HG03196 (cell line): ENCODE measurements around the gene NKX2-3.

Source experiments
- ATAC-seq: cut with Tn5 transposase; IDR thresholded peaks from one replicate; pipeline ENCODE4 v1.9.1; 2021; ENCODE audit not compliant: unreplicated experiment

Gene NKX2-3

DNA sequence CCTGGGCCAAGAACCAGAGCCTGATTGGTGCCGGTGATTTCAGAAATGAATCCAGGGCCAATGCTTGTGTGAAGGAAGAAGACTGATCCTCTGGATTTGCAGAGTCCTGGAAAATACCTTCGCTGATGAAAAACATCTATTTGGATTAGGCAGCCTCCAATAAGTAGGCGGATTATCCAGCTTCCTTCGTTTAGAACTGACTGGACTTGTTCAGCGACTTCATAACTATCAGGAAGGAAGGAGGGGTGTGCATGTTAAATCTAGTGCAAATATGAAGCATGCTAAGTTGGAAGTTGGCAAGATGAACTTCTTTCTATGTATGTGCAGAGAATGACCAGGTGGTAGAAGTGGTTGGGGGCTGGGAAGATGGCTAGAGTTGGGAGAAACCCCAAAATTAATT is 41.0 kb downstream of the NKX2-3 start:
- no peak for ATAC-seq

DNA sequence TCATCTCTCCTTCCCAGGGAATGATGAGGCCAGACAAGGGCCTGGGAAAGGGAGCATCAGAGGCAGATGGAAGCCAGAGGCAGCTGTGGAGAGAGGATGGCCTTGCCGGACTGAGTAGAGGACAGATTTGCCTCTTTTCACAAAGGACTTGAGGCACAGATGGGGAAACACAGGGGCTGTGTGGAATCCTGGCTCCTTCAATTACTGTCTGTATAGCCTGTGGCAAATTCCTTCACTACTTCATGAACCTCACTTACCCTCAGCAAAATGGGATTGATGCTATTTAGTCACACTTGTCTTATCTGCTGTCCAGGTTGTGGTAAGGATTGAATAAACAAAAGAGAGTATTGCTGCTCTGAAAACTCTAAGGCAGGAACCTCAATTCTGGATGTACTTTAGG is 47.2 kb downstream of the NKX2-3 start:
- ATAC-seq = no peak

DNA sequence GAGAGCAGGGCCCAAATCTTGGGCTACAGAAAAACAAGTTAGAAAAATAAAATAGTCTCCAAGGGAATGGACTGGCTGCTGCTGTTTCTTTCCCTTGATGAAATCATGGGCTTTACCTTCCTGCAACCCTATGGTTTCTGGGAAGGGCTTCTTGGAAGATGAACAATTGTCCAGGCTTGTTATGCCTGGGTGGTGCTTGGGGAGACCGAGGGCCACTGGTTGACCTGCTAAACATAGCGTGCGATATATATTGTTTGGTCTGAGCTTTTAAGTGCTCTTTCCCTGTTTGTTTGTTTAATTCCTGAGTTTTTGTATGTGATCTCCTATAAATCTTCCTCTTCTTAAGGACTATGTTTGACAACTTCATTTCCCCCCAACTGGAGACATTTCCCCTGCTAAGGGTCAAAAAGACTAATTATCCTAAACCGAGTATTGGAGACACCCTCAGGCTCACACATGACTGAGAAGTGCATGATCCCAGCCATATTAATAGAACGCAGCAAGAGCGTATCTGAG is 49.6 kb downstream of the NKX2-3 start:
- ATAC-seq = no peak

DNA sequence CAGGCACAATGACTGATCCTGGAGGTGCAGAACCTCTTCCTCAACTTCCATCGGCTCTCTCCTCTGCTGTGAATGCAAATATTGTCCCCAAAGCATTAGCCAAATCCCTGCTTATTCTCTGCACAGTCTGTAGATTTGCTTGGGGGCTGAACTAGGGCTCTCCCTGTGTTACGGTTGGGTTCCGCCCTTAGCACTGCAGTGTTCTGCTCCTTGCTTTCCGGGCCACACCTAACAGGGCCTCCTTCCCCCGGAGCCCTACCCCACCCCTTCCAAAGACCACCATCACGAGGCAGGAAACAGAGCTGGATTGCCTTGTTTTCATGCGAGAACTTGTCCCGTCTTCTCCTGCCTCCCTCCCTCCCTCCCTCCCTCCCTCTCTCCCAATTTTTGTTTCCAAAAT is 50.9 kb downstream of the NKX2-3 start:
- no peak for ATAC-seq
